ENCODE data around the gene CMTM6. TPM values are rescaled to one million over a fixed set of nuclear protein-coding genes. Genes with fewer than 3 reads are reported as not detected.

The CMTM6 gene
- total and polyA plus RNA-seq, 9 of the 15 experiments (the other 6 are each of a cell fraction or from before 2014, with no cell fraction given), result 8.9 to 39.7 (median 19.5) TPM

DNA sequence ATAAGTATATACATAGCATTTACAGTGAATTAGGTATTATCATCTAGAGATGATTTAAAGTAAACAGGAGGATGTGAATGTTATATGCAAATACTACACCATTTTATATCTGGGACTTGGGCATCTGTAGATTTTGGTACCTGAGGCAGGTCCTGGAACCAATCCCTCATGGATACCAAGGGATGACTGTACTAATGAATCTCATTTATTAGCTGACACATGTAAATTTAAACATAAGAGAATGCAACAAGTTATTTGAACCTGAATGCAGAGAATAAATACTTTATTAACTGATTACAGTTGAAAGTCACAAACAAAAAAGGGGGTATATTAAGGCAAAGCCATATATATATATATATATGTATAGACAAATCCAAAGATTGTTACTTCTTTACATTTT is 23.1 kb upstream of the CMTM6 start:
- no peak for DNase-seq (ENCODE audit: extremely low read depth in 1 of 4, low spot score in 3 of 4)
- POLR2A ChIA-PET, result no interaction called here
- Histone ChIP-seq H3K79me2 (ENCODE audit: control insufficient read depth, insufficient read depth, low read length) (no peaks in the 10 kb centered on the region), H3K4me1 (replicated peaks in 1 of 2; ENCODE audit: control insufficient read depth in 2 of 2, insufficient read depth in 2 of 2, low read length in 2 of 2) (no peaks in the 10 kb centered on the region), H3K9me3 (replicated peaks; ENCODE audit: control insufficient read depth, insufficient read depth, low read depth, low read length) (no peaks in the 10 kb centered on the region), H4K20me1 (replicated peaks; ENCODE audit: control insufficient read depth, insufficient read depth, low read length) (no peaks in the 10 kb centered on the region), H3K4me3 (no peak overlapping the region), H3K27me3 (ENCODE audit: control insufficient read depth in 2 of 2, insufficient read depth in 2 of 2, low read length in 2 of 2) (no peaks in the 10 kb centered on the region), H3K9ac (ENCODE audit: insufficient read depth in 1 of 2, low read depth in 2 of 2, low read length in 2 of 2) (no peak overlapping the region), H2AFZ (ENCODE audit: low read depth, low read length) (no peak overlapping the region), H3K27ac (ENCODE audit: extremely low read depth, low read depth, low read length) (no peak overlapping the region), H3K36me3 (ENCODE audit: control insufficient read depth, insufficient read depth, low read length) (peaks cover 50% of the 10 kb centered on the region), H3K4me2 (ENCODE audit: insufficient read depth, low read length) (no peak overlapping the region), H3K9me1 (ENCODE audit: control insufficient read depth, insufficient read depth, low read length) (no peaks in the 10 kb centered on the region)
- CTCF ChIA-PET (ENCODE audit: low intra/inter-chr PET ratio), result no interaction called here
- TF ChIP-seq ZNF316 (IDR thresholded peaks at IDR 0.05) (peak; percentile 53), ZNF707 (CRISPR knock-in tag; conservative IDR thresholded peaks at IDR 0.05) (no peak), MAFF (IDR thresholded peaks at IDR 0.05; ENCODE audit: low read length) (peak; percentile 22; the same call in 1 of the 2 replicates)
- TF ChIP-seq, protein P1, sequence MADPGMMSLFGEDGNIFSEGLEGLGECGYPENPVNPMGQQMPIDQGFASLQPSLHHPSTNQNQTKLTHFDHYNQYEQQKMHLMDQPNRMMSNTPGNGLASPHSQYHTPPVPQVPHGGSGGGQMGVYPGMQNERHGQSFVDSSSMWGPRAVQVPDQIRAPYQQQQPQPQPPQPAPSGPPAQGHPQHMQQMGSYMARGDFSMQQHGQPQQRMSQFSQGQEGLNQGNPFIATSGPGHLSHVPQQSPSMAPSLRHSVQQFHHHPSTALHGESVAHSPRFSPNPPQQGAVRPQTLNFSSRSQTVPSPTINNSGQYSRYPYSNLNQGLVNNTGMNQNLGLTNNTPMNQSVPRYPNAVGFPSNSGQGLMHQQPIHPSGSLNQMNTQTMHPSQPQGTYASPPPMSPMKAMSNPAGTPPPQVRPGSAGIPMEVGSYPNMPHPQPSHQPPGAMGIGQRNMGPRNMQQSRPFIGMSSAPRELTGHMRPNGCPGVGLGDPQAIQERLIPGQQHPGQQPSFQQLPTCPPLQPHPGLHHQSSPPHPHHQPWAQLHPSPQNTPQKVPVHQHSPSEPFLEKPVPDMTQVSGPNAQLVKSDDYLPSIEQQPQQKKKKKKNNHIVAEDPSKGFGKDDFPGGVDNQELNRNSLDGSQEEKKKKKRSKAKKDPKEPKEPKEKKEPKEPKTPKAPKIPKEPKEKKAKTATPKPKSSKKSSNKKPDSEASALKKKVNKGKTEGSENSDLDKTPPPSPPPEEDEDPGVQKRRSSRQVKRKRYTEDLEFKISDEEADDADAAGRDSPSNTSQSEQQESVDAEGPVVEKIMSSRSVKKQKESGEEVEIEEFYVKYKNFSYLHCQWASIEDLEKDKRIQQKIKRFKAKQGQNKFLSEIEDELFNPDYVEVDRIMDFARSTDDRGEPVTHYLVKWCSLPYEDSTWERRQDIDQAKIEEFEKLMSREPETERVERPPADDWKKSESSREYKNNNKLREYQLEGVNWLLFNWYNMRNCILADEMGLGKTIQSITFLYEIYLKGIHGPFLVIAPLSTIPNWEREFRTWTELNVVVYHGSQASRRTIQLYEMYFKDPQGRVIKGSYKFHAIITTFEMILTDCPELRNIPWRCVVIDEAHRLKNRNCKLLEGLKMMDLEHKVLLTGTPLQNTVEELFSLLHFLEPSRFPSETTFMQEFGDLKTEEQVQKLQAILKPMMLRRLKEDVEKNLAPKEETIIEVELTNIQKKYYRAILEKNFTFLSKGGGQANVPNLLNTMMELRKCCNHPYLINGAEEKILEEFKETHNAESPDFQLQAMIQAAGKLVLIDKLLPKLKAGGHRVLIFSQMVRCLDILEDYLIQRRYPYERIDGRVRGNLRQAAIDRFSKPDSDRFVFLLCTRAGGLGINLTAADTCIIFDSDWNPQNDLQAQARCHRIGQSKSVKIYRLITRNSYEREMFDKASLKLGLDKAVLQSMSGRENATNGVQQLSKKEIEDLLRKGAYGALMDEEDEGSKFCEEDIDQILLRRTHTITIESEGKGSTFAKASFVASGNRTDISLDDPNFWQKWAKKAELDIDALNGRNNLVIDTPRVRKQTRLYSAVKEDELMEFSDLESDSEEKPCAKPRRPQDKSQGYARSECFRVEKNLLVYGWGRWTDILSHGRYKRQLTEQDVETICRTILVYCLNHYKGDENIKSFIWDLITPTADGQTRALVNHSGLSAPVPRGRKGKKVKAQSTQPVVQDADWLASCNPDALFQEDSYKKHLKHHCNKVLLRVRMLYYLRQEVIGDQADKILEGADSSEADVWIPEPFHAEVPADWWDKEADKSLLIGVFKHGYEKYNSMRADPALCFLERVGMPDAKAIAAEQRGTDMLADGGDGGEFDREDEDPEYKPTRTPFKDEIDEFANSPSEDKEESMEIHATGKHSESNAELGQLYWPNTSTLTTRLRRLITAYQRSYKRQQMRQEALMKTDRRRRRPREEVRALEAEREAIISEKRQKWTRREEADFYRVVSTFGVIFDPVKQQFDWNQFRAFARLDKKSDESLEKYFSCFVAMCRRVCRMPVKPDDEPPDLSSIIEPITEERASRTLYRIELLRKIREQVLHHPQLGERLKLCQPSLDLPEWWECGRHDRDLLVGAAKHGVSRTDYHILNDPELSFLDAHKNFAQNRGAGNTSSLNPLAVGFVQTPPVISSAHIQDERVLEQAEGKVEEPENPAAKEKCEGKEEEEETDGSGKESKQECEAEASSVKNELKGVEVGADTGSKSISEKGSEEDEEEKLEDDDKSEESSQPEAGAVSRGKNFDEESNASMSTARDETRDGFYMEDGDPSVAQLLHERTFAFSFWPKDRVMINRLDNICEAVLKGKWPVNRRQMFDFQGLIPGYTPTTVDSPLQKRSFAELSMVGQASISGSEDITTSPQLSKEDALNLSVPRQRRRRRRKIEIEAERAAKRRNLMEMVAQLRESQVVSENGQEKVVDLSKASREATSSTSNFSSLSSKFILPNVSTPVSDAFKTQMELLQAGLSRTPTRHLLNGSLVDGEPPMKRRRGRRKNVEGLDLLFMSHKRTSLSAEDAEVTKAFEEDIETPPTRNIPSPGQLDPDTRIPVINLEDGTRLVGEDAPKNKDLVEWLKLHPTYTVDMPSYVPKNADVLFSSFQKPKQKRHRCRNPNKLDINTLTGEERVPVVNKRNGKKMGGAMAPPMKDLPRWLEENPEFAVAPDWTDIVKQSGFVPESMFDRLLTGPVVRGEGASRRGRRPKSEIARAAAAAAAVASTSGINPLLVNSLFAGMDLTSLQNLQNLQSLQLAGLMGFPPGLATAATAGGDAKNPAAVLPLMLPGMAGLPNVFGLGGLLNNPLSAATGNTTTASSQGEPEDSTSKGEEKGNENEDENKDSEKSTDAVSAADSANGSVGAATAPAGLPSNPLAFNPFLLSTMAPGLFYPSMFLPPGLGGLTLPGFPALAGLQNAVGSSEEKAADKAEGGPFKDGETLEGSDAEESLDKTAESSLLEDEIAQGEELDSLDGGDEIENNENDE (IDR thresholded peaks at IDR 0.05; ENCODE audit: low read depth, low read length), result no peak
- no peak for ATAC-seq
- in situ Hi-C loops (cut with MboI), result no loop called here
- no peak for FAIRE-seq
- BruUV-seq (replicated peaks), result no TSS peak
- intact Hi-C loops (cut with micrococcal nuclease), result no loop called here

Measured in K562 (cell line).